ENCODE data around the gene COX6A2.
"Not testable (repeated sequence)": the region's sequence is repeated elsewhere in the genome, so short reads cannot be mapped to it uniquely, and the experiment has no call there.

DNA sequence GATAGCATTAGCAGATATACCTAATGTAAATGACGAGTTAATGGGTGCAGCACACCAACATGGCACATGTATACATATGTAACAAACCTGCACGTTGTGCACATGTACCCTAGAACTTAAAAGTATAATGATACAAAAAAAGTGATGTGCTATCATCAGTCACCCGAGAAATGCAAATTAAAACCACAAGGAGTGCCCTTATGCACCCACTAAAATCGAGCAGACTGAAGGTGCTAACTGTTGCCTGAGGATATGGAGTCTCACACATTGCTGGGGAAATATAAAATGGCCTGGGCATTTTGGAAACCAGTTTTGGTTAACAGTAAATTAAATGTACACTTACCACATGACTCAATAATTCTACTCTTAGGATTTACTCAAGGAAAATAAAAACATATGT is 10.9 kb upstream of the COX6A2 start:
- TF ChIP-seq, protein P1, sequence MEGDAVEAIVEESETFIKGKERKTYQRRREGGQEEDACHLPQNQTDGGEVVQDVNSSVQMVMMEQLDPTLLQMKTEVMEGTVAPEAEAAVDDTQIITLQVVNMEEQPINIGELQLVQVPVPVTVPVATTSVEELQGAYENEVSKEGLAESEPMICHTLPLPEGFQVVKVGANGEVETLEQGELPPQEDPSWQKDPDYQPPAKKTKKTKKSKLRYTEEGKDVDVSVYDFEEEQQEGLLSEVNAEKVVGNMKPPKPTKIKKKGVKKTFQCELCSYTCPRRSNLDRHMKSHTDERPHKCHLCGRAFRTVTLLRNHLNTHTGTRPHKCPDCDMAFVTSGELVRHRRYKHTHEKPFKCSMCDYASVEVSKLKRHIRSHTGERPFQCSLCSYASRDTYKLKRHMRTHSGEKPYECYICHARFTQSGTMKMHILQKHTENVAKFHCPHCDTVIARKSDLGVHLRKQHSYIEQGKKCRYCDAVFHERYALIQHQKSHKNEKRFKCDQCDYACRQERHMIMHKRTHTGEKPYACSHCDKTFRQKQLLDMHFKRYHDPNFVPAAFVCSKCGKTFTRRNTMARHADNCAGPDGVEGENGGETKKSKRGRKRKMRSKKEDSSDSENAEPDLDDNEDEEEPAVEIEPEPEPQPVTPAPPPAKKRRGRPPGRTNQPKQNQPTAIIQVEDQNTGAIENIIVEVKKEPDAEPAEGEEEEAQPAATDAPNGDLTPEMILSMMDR (IDR thresholded peaks at IDR 0.05 in 8 of 11, conservative IDR thresholded peaks at IDR 0.05 in 3 of 11): not testable (repeated sequence)
- TF ChIP-seq POLR2AphosphoS5, POLR2A (IDR thresholded peaks at IDR 0.05): not testable (repeated sequence)
